IPS-18c (cell line): ENCODE measurements around the gene ADK.
"Not testable (repeated sequence)": the region's sequence is repeated elsewhere in the genome, so short reads cannot be mapped to it uniquely, and the experiment has no call there.

Experiments
- H3K4me3 ChIP-seq: 2 replicates; pipeline ENCODE4 v1.7.0; 2013; ENCODE audit warnings: low read depth, mild to moderate bottlenecking, low read length, moderate library complexity; ENCODE audit not compliant: insufficient read depth
- H3K9me3 ChIP-seq: one replicate; pipeline ENCODE4 v1.6.1; 2013; ENCODE audit warnings: mild to moderate bottlenecking, low read length, moderate library complexity; ENCODE audit not compliant: control insufficient read depth, insufficient read depth

The ADK gene

GRCh38 chr10:74135452-74135851 lies 15.6 kb upstream of the ADK start:
- Histone ChIP-seq H3K4me3 (no peak overlapping the region), H3K9me3 (no peaks in the 10 kb centered on the region)

GRCh38 chr10:74137992-74138391 lies 13.0 kb upstream of the ADK start:
- no peak overlapping the region for H3K4me3 ChIP-seq
- H3K9me3 ChIP-seq, result no peaks in the 10 kb centered on the region

- H3K9me3 ChIP-seq, result not testable (repeated sequence)
These were observed 12.4 kb upstream of the ADK start for GRCh38 chr10:74138596-74138995.

GRCh38 chr10:74139981-74140380 lies 11.0 kb upstream of the ADK start:
- Histone ChIP-seq H3K9me3 (no peaks in the 10 kb centered on the region), H3K4me3 (no peak overlapping the region)

More at GRCh38 chr10:74138596-74138995, 12.4 kb upstream of the ADK start:
- H3K4me3 ChIP-seq, result not testable (repeated sequence)

GRCh38 chr10:74140553-74140952 lies 10.5 kb upstream of the ADK start:
- H3K9me3 ChIP-seq, result no peaks in the 10 kb centered on the region
- no peak overlapping the region for H3K4me3 ChIP-seq

GRCh38 chr10:74145133-74145532 lies 5.9 kb upstream of the ADK start:
- Histone ChIP-seq H3K4me3 (no peak overlapping the region), H3K9me3 (no peaks in the 10 kb centered on the region)

GRCh38 chr10:74146980-74147379 lies 4.0 kb upstream of the ADK start:
- H3K9me3 ChIP-seq, H3K4me3 ChIP-seq: not testable (repeated sequence)

- Histone ChIP-seq H3K9me3 (no peaks in the 10 kb centered on the region), H3K4me3 (peak within 1 kb of the TSS; percentile 93)
These were observed 624 bp upstream of the ADK start, which contains the start of gene AP3M1 for GRCh38 chr10:74150204-74150989. Gene AP3M1, minus strand, starts transcription at chr10:74150828. Its CDS starts 12,449 bp downstream, at chr10:74138379.

- peak overlapping the region; percentile 93 for H3K4me3 ChIP-seq
- no peaks in the 10 kb centered on the region for H3K9me3 ChIP-seq
These were observed 1.1 kb downstream of the ADK start for GRCh38 chr10:74151879-74152722.

GRCh38 chr10:74153123-74153522 lies 2.1 kb downstream of the ADK start:
- no peak overlapping the region; the same call in 1 of the 2 replicates for H3K4me3 ChIP-seq

GRCh38 chr10:74153676-74154075 lies 2.7 kb downstream of the ADK start:
- no peaks in the 10 kb centered on the region for H3K9me3 ChIP-seq
- no peak overlapping the region for H3K4me3 ChIP-seq

More at GRCh38 chr10:74153123-74153522, 2.1 kb downstream of the ADK start:
- no peaks in the 10 kb centered on the region for H3K9me3 ChIP-seq

GRCh38 chr10:74156919-74157289 lies 5.9 kb downstream of the ADK start:
- Histone ChIP-seq H3K4me3 (no peak overlapping the region), H3K9me3 (no peaks in the 10 kb centered on the region)

- Histone ChIP-seq H3K9me3 (no peaks in the 10 kb centered on the region), H3K4me3 (no peak overlapping the region)
These were observed 9.0 kb downstream of the ADK start for GRCh38 chr10:74160013-74160412.

GRCh38 chr10:74163319-74164068 lies 12.5 kb downstream of the ADK start:
- Histone ChIP-seq H3K4me3 (no peak overlapping the region), H3K9me3 (peaks cover 2% of the 10 kb centered on the region)

GRCh38 chr10:74164716-74165529 lies 13.9 kb downstream of the ADK start:
- peaks cover 2% of the 10 kb centered on the region for H3K9me3 ChIP-seq

GRCh38 chr10:74165530-74165901 lies 14.5 kb downstream of the ADK start:
- Histone ChIP-seq H3K9me3 (peaks cover 2% of the 10 kb centered on the region), H3K4me3 (no peak overlapping the region)

More at GRCh38 chr10:74164716-74165529, 13.9 kb downstream of the ADK start:
- no peak overlapping the region for H3K4me3 ChIP-seq

- peaks cover 2% of the 10 kb centered on the region for H3K9me3 ChIP-seq
- no peak overlapping the region for H3K4me3 ChIP-seq
These were observed 16.4 kb downstream of the ADK start for GRCh38 chr10:74167443-74167842.
